NCI-H2029 treated with DMSO at 0.1 percent for 48 hours (cell line): Measurements from ENCODE around the gene WTAP.
A peak's percentile ranks its signal among the peaks of the same experiment; 100 is the strongest.
"Not testable (repeated sequence)": the region's sequence is repeated elsewhere in the genome, so short reads cannot be mapped to it uniquely, and the experiment has no call there.

ENCODE experiments used
- DNase-seq: peaks from one replicate; lab custom pipeline; 2025; lab: John Stamatoyannopoulos, UW

WTAP gene

DNA sequence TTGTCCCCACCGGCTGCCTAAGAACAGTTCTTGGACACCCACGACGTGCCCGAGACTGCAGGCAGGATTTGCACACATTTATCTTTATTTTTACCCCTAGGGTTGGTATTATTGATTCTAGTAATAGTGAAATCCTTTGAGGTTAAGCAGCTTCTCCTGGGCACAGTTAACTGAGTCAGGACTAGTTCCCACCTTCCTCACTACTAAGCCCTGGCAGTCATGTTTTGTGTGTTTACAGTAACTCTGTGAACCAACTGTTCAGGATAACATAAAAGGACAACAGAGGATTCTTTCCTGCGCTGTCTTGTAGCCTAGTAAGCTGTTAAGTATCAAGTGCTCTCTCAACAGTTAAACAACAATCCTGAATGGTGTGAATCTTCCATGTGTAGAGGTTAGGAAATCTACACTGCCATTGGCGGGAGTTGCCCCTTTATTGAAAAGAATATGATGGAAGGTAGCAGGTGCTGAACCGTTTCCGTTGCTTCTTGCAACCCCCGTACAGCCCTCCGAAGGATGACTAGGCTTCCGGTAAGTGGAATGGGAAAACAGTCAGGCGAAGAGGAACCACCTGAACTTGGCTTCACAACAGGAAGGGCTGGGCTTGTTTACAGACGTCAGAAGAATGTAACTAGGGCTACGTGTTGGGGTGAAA lies 33.3 kb upstream of the WTAP start:
- DNase-seq = peak; percentile 66

DNA sequence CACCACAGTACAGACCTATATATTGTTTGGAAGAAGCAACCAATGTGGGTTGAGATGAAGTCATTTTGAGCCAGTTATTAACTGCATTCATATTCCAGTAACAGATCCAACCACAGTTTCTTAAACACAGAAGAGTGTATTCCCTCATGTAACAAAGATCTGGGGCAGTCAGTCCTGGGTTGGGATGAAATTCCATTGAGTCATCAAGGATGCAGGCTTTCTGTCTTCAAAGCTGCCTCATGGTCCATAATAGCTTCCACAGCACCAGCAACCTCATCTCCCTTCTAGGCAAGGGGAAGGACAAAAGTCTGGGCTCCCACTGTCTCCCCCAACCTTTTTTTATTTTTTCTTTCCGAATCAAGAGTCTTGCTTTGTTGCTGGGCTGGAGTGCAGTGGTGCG lies 31.3 kb upstream of the WTAP start:
- DNase-seq = no peak

DNA sequence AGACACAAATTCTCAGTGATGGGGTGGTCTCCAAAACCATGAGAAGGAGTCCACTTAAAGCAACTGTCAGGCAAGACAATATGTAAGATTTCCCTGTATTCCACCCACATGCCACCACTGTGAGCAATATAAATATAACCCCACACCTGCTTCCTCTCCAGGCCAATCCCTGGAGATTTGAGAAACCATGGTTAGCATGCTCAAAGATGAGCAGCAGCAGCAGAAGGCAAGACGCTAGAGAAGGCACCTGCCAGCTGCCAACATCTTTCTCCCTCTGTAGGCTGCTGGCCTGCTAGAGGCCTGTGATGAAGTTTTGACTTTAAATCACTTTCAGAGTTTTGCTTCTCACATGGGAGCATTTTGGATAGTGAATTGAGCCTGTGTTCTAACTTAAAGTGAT lies 26.3 kb upstream of the WTAP start:
- no peak for DNase-seq

DNA sequence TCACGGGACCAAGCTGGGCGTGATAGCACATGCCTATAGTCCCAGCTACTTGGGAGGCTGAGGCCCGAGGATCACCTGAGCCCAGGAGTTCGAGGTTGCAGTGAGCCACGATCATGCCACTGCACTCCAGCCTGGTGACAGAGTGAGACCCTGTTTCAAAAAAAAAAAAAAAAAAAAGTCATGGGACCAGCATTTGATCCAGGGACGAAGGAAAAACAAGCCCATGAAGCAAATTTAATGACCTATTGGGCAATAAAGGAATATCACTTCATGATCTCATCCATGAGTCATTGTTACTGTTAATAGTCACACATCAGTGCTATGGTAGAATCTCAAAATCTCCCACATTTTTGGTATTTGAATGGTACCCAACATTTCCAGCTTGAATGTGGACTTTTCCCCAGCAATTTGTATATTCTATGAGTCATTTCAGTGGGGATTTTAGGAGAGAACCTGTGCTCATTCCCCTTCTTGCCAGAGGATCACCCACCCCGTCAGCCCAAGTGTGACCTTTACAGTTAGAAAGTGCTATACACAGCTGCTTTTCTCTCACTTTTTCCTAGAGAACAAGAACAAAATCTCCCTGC lies 25.8 kb upstream of the WTAP start:
- no peak for DNase-seq

DNA sequence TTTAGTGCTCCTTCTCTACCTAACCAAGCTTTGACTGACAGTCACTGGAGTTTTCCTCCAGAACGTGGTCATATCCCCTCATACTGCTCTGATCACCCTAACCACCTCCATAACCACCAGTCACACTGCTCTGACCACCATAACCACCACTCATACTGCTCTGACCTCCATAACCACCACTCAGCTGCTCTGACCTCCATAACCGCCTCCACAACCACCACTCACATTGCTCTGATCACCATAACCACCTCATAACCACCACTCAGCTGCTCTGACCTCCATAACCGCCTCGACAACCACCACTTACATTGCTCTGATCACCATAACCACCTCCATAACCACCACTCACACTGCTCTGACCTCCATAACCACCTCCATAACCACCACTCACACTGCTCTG lies 16.7 kb upstream of the WTAP start:
- DNase-seq = not testable (repeated sequence)

DNA sequence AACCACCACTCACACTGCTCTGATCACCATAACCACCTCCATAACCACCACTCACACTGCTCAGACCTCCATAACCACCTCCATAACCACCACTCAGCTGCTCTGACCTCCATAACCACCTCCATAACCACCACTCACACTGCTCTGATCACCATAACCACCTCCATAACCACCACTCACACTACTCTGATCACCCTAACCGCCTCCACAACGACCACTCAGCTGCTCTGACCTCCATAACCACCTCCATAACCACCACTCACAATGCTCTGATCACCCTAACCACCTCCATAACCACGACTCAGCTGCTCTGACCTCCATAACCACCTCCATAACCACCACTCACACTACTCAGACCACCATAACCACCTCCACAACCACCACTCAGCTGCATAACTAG lies 14.9 kb upstream of the WTAP start:
- not testable (repeated sequence) for DNase-seq

DNA sequence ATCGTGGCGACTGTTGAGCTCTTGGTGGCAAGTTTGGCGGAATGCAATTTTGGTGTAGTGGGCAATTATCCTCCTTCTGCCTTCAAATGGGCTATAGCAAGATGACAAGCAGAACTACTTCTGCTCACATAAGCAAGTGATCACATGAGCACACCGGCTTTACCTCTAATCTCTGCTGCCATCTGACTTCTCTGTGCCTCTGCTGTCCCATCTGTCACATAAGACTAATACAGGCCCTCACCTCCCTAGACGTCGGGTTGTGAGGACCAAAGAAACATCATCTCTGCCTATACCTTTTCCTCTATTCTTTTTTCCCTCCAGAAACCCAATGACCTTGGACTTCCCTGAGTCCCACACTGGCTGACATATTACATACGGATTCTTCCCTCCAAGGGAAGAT lies 13.3 kb upstream of the WTAP start:
- DNase-seq = no peak

DNA sequence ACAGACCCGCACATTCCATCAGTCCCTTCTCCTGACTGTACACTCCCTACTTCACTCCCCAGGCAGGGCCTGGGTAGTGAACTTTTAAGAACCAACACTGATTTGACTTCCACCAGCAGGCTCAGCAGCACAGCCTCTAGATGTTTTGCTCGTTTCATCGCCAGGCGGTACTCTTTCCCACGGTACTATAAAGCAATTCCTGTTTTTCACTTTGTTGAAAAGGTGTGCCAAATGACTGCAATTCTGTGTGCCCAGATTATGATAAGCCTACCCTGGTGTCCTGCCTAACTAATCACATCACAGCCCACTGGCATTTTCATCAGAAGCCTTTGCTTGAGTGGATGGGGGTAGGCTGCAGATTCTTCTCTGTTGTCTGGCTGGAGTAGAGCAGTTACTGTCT lies 12.9 kb upstream of the WTAP start:
- DNase-seq = no peak

DNA sequence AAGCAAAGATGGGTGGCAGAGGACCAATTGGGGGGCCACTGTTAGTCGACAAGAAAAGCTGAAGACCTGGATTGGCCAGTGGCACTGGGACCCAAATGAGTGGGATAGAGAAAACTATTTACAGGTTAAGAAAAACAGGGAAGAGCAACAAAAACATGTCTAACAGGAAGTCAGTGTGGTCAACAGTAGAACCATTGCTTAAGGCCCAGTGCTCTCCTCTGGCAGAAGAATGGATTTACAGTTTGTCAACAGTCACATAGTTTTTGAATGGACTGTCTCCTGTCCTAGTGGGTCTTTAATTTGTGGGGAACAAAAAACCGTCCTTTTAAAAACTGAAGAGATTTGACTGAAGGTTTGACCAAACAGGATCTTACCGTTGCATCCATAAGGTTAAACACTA lies 12.1 kb upstream of the WTAP start:
- DNase-seq = no peak

DNA sequence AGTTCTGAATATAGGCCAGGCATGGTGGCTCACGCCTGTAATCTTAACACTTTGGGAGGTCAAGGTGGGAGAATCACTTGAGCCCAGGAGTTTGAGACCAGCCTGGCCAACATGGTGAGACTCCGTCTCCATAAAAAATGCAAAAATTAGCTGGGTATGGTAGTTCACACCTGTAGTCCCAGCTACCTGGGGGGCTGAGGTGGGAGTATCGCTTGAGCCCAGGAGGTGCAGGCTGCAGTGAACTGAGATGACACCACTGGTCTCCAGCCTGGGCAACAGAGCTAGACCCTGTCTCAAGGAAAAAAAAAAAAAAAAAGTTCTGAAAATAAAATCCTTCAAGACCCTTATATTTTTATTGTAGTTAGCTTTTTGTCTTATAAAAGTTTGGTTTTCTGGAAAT lies 11.7 kb upstream of the WTAP start:
- DNase-seq = no peak

DNA sequence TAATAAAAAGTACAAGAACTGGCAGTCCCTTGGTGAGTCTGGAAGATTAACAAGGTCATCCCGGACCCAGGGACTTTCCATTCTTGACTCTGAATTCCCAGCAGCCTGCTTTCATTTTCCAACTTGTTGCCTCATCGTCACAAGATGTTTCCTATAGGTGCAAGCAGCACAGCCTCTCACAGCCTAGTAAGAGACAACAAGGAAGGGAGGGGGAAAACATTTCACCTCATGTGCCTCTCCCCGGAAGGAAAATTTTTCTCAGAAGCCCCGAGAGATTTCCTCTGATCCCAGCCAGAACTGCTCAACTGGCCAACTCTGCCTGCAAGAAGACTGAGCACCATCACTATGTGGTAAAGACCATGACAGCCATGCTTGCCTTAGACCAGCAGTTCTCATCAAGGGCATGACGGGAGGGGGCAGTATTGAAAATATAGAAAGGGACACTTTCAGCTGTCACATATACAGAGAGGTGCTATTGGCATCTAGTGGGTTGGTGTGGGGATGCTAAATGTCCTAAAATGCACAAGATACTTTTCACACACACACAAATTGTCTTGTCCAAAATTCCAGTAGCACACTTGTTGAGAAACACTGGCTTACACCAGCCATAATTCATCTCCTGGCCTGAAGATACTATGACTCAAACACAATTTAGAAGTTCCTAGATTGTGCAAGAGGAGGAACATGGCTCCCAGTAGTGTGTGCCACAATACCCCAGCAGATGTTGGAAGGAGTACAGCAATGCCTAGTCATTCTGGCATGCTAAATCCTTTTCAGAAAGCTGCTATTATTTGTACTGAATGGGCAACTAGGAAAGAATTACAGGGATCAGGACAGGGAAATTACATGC lies 10.8 kb upstream of the WTAP start:
- no peak for DNase-seq

DNA sequence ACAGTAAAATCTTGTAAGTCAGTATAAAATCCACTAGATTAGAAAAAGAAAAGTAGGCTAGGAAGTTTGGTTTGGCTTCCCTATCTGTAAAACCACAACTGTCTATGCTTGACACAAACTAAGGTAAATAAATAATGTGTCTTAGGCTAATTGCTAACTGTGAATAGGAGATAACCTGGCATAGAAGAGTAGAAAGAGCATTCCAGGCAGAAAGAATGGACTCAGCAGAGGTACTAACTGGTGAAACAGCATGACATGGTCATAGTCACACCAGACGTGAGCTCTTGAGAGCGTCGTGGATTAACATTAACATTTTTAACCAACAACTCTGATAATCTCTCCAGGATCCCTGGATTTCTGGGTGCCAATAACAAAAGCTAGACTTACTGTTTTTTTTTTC lies 8.7 kb upstream of the WTAP start:
- DNase-seq = no peak

DNA sequence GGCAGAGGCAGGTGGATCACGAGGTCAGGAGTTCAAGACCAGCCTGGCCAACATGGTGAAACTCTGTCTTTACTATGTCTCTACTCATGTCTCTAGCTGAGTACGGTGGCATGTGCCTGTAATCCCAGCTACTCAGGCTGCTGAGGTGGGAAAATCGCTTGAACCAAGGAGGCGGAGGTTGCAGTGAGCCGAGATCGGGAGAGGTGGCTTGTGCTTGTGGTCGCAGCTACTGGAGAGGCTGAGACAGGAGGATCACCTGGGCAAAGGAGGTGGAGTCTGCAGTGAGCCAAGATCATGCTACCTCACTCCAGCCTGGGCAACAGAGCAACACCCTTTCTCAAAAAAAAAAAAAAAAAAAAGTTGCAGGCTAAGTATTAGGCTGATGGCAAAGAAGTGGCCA lies 8.0 kb upstream of the WTAP start:
- no peak for DNase-seq

DNA sequence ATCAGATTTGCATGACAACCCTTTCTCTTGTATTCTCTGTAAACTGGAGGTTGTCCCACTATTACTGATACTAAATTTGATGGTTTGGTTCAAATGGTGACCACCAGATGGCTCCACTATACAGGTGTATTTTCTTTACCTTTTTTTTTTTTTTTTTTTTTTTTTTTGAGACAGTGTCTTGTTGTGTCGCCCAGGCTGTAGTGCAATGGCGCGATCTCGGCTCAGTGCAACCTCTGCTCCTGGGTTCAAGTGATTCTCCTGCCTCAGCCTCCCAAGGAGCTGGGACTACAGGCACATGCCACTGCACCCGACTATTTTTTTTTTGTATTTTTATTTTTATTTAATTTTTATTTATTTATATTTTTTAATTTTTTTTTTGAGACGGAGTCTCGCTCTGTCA lies 6.6 kb upstream of the WTAP start:
- no peak for DNase-seq

DNA sequence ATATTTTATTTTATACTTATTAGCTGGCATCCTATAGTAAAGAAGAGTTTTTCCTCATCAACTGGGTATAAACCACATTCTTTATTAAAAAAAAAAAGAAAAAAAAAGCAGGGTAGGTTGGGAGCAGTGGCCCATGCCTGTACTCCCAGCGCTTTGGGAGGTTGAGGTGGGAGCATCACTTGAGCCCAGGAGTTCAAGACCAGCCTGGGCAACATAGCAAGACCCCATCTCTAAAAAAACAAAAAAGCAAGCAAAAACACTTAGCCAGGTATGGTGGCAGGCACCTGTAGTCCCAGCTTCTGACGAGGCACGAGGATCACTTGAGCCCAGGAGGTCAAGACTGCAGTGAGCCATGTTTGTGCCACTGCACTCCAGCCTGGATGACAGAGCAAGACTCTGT lies 5.3 kb upstream of the WTAP start:
- DNase-seq = not testable (repeated sequence)

DNA sequence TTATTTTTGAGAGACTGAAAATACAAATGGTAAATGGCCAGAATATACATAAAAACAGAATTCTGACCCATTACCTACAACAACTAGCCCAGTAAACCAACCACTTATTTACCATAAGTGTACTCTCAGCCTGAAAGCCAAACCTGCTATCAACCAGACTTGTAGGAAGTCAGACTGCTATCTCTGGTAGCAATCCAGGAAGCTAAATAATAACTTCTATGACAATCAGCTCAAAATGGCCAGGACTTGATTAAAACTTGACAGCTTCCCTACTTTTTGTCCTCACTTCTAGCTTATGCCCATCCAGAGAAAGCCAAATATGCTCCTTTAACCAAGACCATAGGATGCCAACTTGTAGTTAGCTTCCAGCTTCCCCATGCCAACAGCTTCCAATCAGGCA lies 4.7 kb upstream of the WTAP start:
- no peak for DNase-seq

DNA sequence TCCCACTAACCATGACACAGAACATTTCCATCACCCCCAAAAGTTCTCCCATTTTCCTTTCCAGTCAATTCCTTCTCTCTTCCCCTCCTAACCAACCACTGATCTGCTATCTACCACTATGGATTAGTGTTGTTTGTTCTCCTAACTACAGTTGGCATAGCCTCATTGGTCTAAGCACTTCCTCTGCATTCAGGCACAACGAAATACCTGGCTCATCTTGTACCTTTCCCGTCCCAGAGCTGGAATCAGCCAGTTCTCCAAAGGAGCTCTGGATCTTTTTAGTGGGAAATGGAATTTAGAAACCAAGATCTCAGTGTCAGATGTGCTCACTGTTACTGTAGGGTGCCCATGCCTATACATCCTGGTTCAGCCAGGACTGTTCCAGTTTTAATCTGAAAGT lies 4.0 kb upstream of the WTAP start:
- DNase-seq = no peak

DNA sequence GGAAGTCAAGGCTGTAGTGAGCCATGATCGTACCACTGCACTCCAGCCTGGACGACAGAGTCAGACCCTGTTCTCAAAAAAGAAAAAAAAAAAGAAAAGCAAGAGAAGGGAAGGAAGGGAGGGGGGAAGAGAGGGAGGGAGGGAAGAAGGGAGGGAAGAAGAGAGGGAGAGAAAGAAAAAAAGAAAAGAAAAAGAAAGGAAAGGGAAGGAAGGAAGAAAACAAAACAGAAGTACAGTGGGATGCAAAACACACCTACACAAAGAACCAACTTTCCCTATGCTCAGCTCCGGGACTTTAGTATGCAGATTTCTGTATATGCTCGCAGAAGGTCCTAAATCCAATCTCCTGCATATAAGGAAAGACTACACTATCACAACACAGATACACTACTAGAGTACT lies 2.5 kb upstream of the WTAP start:
- DNase-seq = no peak

DNA sequence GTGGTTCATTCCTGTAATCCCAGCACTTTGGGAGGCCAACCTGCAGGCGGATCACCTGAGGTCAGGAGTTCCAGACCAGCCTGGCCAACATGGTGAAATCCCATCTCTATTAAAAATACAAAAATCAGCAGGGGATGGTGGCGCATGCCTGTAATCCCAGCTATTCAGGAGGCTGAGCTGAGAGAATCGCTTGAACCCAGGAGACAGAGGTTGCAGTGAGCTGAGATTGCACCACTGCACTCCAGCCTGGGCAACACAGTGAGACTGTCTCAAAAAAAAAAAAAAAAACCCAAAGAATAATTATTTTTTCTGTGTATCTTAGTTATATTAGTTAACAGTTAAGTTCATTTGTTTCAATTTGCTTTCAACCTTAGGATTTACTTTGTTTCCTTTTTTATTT lies 2.1 kb upstream of the WTAP start:
- not testable (repeated sequence) for DNase-seq

DNA sequence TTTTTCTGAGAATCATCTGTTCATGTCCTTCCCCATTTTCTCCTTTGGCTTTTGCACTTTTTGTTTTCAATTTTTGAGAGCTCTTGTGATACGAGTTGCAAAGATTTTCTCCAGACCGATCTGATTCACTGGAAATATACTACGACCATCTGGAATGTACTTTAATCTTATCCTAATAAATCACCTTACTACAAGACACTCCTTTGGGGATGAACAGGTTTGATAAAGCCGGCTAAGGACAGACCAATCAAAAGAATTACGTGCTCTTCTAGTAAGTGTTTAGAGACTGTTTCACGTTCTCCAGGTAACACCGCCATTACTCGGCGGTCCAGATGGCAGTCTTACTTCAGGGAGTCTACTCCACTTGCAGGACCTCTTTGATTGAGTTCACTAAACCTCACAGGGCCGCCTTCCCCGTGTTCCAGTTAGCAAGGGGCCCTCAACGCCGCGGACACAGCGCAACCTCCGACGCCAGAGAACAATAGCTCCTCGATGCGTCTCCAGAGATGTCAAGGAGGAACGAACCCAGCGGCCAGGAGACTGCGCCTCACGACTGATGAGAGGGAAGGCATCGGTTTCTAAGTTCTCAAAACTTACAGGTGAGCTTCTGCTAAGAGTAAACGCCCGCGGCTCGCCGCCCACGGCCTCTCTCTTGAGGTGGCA lies 920 bp upstream of the WTAP start:
- DNase-seq = peak; percentile 79

DNA sequence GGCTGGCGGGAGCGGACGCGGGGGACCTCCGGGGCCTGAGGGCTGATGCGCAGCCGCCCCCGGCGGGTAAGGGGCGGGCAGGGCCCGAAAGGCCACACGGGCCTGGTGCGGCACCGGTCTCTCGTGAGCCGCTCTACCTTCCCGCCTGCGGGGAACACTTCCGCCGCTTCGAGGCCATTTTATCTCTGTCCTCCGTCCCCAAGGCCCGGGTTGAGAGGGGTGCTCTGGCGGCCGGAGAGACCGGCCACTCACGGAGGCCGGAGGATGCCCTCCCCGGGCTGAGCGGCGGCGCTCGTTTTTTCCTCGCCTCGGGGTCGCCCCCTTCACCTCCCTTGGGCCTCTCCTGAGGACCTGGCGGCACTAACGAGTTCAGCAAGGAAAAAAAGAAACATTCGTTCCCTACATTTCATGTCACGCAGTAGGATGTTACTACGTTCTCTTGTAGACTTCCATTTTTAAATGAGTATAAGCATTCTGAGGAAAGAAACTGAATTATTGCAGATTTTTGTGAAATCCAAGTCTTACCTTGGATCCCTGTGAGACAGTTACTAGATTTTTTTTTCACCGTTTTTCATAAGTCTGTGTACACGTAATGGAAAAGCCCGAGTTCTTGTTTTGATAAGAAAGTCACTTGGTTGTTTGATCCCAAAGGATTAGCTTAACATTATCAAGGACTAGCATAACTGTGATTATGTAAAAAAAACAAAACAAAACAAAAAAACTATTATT lies 575 bp downstream of the WTAP start:
- DNase-seq = no peak

DNA sequence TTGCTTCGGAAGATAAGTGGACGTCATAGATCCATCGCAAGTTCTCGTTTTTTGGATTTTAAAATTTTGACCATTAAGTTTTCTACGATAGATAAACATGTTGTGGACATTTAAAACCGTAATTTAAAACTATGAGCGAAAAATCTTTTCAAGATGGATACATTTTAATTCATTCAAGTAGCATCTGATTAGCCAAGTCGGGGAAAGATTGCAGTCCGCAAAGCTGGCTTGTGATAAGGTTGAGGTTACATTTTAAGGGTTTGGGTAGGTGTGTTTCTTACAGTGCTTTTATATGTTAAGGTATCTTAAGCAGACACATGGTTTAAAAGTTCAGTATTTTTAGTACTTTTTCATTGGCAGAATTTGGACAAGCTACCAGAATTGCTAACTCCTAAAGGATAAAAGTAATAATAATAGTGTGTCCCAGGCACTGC lies 1.2 kb downstream of the WTAP start:
- no peak for DNase-seq
